HG03139 (cell line): Measurements from ENCODE around the gene HCN4.

Experiments used
- ATAC-seq: cut with Tn5 transposase; IDR thresholded peaks from one replicate; pipeline ENCODE4 v1.9.1; 2021; ENCODE audit not compliant: unreplicated experiment

Gene HCN4

GRCh38 chr15:73298522-73299245, 70.1 kb downstream of the HCN4 start:
- ATAC-seq = no peak

DNA sequence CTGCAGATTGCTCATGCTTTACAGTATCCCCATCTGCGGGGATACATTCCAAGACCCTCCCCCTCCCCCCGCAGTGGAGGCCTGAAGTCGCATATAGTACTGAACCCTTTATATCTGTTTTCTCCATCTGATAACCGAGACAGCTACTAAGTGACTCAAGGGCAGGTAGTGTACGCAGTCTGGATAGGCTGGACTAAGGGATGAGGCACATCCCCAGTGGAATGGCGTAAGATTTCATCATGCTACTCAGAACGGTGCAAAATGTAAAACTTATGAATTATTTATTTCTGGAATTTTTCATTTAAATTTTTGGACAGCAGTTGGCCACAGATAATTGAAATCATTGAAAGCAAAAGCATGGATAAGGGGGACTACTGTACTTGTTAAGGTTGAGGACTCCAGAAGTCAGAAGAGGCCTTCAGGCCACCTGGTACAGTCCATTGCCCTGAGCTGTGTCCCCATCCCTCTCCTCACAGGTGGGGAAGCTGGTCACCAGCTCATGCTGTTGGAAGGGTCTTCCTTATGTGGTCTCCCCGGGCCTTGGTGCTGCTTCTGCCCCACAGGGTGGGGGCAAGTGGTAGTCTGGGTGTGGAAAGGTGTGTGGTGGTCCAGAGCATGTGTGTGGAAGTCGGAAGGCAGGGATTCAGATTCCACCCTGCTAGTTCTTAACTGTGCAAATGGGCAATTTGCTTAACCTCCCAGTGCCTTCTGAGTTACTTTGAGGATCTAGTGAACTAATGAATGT, 72.0 kb downstream of the HCN4 start:
- no peak for ATAC-seq

DNA sequence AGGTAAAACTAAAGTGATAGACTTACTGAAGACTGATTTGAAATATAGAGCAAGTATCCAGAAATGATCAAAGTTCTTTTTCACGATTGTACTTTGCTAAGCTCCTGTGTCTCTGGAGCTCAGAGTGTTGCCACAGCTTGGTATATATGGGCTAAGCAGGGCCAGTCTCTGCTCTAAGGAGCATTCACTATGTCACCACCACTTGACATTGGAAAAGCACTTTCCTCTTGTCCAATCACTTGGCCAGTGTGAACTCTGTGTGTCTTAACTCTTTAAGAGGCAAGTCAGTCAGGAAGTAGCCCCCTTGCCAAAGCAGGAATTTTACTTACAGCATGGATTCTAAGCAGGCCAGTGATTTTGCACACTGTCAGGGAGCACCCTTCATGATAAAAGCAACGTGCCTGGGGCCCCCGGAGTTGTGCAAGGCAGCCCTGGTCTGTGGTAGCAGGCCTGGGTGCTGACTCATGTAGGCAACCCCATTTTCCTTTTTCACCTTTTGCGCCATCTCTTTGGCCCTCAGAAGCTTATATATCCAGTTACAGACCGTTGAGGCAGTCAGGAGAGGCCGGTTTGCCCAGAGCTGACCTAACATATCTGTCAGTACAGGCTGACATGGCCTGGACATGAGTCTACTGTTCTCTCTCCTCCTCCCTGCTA, 73.0 kb downstream of the HCN4 start:
- ATAC-seq = no peak

DNA sequence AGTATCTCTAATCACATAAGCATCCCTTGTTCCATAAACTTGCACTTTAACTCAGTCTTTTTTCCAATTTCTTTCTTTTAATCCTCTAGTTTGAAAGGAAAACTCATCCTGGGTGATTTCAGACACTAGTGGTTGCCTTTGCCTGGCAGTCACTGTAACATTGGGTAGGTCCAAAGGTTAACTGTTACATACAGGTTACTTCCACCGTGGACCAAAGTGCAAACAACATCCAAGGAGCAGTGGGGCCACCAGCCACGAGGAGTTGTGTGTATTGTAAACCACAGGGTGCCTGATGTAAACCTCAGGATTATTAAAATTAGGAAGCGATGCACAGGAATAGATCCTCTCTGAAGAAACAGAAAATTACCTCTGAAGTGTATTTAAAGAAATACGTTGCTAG, 75.0 kb downstream of the HCN4 start:
- no peak for ATAC-seq

DNA sequence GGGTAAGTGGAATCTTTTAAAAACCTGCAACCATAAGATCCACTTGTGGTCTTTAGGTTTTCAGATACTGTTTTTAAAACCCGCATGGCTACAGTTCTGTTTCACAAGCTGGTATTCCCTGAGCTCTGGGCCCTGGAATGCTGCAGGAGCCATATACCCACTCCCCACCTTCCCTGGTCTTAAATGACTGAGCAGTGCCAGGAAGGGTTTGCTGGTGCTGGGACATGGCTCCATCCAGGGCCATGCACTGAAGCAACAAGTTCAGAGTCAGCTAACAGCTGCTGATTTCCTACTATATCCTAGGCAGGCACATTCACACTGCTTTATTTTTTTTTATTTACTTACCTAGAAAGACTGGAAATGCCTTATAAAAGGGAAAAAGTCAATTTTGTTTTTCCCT, 77.3 kb downstream of the HCN4 start:
- ATAC-seq = no peak

DNA sequence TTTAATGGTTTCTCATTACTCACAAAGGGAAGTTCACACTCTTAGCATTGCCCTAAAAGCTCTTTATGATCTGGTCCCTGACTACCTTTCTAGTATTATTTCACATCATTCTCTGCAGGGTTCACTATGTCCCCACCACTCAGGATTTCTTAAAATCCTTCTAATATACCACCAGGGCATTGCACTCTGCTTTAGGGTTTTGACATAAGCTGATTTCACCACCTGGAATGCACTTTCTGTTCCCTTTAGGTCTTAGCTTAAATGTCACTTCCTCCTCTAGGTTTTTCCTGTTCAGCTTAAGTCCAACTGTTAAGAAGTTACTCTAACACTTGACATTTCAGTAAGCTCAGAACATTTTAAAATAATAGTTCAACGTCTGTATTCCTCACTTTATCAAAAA, 81.7 kb downstream of the HCN4 start:
- no peak for ATAC-seq

DNA sequence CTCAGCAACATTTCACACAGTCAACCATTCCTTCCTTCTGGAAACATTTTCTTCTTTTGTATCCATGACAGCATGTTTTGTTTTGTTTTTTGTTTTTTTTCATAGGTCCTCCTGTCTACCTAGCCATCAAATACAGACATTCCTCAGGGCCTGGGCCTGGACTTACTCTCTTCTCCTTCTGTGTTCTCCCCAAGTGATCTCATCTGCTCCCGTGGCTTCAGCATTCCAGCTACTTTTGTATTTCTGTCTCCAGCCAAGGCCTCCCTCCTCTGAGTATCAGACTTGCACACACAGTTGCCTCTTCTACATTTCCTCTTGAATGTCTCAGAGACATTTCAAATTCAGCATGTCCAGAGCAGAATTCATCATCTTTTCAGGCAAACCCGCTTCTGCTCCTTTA, 82.4 kb downstream of the HCN4 start:
- no peak for ATAC-seq

GRCh38 chr15:73284090-73284716, 84.6 kb downstream of the HCN4 start:
- ATAC-seq = no peak

DNA sequence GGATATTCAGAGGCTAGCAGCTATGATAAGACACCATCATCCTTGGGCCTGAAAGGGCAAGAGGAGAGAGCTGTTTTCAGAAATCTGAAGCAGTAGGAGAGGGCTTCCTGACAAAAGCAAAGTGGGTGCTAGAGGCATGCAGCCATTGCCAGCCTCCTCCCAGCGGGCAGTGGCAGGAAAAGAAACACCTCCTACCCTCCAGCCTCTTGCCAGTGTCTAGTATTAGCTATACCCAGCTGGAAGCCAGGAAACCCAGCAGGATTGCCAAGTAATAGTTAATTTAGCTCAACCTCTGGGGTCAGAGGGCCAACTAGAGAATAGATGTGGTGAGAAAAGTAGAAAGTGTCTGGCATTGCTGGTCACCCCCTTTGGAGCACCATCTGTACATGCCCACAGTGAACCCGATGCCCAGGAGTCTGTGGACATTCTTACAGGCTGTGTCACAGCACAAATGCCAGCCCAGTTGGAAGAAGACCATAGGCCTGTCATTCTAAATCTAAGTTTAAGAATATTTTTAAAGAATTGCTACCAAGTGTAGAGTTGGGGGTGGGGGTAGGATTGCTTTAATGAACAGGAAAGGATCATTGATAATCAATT, 85.3 kb downstream of the HCN4 start:
- ATAC-seq = no peak

DNA sequence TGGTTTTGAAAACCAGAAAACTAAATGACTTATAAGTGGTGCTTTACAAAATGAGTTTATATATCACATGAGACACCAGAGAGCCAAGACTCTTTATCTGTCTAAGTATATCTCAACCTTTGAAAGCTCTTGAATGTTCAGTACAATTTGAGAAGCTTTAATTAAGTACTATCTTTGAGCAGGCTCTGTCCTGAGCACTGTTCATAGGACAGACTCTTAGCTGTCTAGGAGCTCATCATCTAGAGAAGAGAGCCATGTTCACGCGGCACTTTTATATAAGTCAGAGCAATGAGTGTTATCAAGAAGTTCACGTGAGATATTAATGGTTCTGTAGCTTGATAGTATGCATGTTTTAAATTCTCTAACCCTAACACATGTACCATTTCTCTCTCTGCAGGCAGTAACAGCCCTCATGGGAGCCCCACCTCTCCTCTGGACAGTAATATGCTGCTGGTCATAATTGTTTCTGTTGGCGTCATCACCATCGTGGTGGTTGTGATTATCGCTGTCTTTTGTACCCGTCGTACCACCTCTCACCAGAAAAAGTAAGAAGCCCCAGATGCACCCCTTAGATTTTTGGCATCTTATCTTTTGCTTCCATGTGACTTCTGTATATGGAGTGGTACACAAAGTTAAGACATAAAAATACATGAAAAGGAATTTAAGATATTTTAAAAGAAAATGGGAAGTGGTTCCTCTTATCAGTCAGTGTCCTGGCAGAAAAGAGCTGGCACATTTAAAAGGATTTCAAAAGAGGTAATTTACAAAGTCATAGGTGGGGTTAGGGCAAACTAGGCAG, 86.0 kb downstream of the HCN4 start:
- ATAC-seq = no peak

- no peak for ATAC-seq
These were observed 92.9 kb downstream of the HCN4 start for GRCh38 chr15:73275862-73276261.

GRCh38 chr15:73273181-73274002, 95.4 kb downstream of the HCN4 start:
- no peak for ATAC-seq

- no peak for ATAC-seq
These were observed 98.2 kb downstream of the HCN4 start for GRCh38 chr15:73270366-73271097.
